Inferior parietal cortex (tissue), 1 donor: ENCODE data around the gene PCIF1.
"Not testable (repeated sequence)": the region's sequence is repeated elsewhere in the genome, so short reads cannot be mapped to it uniquely, and the experiment has no call there.

Source experiments
- DNase-seq: peaks from one replicate; pipeline ENCODE4 v3.0.0-alpha.2; 2016; ENCODE audit errors: extremely low spot score

The PCIF1 gene

DNA sequence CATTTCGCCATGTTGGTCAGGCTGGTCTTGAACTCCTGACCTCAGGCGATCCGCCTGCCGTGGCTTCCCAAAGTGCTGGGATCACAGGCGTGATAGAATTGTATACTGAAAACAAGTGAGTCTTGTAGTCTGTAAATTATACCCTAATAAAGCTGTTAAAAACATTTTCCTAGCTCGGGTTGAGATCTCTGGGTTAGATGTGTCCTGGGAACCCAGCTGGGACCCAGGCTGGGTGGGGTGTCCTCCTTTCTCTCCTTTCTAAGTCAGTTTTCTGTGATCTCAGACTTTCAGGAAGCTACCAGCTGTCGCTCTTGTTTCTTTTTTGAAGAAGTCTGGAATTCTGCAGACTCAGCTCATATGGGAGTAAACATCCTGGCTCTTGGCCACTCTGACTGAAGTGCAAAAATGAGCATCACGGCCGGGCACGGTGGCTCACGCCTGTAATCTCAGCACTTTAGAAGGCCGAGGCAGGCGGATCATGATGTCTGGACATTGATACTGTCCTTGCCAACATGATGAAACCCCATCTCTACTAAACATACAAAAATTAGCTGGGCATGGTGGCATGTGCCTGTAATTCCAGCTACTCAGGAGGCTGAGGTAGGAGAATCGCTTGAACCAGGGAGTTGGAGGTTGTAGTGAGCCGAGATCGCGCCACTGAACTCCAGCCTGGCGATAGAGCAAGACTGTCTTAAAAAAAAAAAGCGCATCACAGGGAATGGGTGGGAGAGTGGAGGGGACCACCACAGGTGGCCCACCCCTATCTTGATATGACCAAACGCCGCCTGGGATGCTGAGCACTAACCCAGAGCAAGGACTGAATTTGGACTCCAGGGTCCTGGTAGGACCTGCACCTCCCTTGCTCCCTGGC is 9.9 kb upstream of the PCIF1 start:
- peak; percentile 39 for DNase-seq

DNA sequence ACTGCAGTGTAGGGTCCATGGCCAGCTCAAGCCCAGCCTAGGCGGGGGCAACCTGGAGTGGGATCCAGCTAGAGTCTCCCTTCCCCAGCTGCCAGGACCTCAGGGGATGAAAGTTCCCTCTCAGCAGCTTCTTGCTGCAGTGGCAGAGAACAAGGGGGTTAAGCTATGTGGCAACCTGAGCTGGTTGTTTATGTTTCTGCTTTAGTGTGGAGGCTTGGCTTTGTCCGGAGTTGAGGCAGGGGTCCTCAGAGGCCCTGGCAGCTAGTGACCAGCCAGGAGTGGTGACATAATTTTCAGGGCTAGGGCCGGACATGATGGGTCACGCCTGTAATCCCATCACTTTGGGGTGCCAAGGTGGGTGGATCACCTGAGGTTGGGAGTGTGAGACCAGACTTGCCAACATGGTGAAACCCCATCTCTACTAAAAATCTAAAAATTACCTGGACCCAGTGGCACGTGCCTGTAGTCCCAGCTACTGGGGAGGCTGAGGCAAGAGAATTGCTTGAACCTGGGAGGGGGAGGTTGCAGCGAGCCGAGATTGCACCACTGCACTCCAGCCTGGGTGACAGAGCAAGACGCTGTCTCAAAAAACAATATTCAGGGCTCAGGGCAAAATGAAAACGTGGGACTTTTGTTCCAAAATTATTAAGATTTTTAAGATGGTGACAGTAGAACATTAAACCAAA is 8.5 kb upstream of the PCIF1 start:
- no peak for DNase-seq

DNA sequence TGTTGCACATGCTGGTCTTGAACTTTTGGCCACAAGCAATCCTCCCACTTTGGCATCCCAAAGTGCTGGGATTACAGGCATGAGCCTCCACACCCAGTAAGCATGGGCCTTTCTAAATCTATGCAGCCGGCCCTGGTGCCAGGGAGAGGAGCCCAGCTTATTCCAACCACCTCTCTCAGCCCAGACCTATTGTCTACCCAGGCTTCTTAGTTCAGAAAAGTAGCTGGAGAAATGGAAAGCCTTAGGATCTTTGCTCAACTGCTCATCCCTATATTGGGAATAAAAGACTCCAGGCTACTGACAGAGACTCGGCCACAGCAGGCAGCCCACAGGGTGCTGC is 7.8 kb upstream of the PCIF1 start:
- no peak for DNase-seq

DNA sequence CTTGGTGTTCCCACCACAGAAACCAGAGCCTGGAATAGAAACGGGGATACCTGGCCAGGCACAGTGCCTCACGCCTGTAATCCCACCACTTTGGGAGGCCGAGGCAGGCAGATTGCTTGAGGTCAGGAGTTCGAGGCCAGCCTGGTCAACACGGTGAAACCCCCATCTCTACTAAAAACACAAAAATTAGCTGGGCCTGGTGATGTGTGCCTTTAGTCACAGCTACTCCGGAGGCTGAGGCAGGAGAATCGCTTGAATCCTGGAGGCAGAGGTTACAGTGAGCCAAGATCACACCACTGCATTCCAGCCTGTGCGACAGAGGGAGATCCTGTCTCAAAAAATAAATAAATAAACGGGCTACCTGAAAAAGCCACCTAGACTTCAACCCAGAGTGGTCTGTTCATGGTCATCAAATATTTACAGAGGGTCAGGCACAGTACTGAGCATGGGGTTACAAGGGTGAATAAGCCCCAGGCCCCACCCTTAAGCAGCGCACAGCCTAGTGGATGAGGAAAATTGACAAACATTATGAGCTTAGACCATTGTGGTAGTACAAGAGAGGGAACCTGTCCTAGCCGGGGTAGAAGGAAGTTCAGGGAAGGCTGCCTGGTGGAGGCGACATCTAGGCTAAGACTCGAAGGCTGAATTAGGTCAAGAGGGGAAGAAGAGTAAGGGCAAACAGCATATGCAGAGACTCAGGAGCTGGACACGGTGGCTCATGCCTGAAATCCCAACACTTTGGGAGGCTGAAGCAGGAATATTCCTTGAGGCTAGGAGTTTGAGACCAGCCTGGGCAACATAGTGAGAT is 7.2 kb upstream of the PCIF1 start:
- no peak for DNase-seq

DNA sequence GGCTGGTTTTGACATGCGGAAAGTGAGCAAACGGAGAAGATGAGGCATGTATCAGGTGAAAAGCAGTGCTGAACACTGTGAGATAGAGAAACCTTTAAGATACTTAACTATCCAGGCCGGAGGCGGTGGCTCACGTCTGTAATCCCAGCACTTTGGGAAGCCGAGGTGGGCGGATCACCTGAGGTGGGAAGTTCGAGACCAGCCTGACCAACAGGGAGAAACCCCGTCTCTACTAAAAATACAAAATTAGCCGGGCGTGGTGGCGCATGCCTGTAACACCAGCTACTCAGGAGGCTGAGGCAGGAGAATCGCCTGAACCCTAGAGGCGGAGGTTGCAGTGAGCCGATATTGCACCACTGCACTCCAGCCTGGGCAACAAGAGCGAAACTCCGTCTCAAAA is 2.8 kb upstream of the PCIF1 start:
- DNase-seq, result not testable (repeated sequence)

DNA sequence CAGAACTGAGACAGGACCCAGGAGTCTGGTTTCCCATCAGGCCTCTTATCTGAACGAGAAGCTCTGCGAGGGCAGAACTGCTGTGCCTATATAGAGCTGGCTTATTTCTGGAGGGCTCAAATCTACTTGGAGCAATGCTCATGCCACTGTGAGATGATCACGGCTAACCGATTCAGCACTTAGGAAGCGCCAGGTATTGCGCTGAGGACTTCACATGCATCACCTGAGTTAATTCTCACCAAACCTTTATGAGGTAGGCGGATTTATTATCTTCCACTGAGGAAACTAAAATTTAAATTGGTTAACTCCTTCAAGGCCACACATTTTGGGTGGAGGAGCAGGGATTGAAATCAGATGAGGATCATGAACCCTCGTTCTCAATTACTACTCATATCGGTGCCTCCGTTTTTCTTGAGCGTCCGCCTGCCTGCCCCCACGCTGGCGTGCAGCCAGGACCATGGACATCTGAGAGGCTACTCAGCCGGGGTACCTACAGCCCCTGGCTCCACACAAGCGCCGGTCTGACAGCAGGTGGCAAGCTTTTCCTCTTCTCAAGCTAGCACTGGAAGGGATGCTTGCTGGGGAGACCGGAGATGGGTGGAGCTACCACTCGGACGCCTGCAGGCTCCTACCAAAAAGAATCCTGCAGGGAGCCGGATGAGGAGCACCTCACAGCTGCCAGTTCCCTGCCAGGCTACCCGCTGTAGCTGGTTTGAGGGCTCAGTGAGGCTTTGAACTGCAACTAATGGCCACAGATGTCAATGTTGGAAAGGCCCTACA is 1.0 kb upstream of the PCIF1 start:
- DNase-seq, result peak; percentile 69

DNA sequence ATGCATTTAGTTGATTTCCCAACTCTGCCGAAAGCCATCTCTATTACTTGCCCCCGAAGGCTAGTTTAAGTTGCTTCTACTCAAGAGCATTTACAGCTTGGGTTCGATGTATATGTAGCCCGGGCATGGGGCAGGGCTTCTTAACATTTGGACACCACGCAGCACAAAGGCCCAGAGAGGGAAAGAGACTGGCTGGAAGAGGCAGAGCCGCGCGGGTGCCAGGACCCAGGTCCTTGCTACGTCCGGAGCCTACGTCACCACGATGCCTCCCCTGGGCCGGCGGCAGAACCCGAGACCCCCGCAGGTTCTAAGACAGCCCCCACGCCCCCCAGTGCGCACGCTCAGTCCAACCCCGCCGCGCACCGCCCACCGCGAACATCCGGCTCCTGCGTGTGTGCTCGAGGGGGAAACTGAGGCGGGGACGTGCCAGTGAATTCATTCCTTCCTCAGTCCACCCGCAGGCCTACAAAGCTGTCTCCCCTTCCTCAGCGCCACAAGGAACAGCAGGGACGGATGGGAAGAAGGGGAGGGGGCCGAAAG is 367 bp upstream of the PCIF1 start:
- no peak for DNase-seq

DNA sequence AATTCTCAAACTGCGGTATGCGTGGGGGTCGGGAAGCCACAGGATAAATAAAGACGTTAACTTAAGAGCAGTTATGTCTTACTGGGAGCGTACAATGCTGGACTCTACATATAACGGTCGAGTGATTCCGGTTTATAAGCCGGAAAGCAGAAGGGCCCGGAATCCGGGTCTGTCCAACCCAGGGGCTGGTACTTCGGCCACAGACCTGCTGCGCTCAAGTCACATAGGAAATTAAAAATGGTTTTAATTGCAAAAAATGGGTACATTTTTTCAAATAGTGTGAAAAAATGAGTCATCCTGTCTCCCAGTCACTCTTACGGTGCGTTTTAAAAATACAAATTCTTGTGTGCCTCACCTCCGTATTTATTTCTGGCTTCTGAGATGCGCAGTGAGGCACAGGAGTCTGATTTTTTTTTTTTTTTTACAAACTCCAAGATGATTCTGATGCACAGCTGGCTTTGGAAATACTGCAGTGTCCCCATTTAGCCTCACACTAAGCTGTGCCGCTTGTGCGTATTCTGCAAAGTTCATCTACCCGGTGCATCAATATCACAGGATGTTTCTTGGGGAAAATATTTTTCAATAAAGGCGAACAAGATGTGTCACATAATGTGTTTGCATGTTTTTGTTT is 1.0 kb downstream of the PCIF1 start:
- DNase-seq, result no peak

DNA sequence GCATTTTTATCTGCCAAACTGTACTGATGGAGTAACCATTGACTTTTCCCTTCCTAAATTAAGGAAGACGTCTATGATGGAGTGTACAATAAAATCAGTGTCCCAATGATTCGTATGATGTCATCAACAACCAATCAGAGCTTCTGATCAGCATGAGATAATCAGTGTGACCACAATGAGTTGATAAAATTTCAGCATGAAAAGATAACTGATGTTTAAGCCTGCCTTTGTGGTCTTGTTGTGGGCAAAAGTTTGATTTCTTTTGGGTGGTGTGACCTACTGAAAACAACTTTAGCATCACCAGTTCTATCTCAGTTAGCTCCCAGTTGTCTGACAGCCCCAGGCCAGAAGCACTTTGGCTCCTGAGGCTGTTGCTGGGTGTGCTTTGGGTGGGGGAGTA is 3.3 kb downstream of the PCIF1 start:
- DNase-seq, result no peak

DNA sequence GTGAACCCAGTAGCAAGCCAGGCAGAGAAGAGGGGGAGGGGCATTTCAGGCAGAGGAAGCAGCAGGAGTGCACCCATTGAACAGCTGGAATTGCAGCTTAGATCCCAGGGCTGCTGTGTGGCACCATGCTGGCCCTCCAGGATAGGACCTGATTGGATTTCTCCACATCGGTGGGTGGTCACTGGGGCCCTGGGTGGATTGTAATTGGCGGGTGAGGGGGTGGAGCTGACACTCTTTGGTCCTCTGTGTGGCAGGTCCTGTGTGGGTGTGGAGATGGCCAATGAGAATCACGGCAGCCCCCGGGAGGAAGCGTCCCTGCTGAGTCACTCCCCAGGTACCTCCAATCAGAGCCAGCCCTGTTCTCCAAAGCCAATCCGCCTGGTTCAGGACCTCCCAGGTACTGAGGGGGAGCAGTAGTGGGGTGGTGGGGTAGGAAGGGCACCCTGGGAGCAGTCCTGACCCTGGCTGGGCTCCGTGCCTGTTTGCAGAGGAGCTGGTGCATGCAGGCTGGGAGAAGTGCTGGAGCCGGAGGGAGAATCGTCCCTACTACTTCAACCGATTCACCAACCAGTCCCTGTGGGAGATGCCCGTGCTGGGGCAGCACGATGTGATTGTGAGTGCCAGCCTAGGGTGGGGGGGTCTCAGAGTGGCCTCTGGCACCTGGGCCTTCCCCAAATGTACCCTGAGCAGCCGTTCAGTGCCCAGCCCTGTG is 4.4 kb downstream of the PCIF1 start:
- DNase-seq, result no peak

DNA sequence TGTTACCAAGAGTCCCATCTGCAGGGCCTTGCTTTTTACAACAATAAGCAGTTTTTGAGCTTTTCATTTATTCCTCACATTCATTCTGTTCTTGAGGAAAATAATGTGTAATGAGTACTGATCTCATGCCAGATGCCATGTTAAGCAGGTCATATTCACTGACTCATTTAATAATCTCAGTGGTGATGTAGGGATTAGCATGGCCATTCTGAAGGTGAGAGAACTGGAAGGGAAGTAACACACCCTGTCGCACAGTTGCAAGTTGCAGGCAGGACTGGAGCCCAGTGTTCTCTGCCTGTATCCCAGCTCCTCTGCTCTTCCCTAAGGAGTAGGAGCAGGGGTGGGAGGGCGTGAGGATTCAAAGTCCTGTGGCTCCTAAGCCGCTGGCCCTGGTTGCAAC is 5.6 kb downstream of the PCIF1 start:
- no peak for DNase-seq

DNA sequence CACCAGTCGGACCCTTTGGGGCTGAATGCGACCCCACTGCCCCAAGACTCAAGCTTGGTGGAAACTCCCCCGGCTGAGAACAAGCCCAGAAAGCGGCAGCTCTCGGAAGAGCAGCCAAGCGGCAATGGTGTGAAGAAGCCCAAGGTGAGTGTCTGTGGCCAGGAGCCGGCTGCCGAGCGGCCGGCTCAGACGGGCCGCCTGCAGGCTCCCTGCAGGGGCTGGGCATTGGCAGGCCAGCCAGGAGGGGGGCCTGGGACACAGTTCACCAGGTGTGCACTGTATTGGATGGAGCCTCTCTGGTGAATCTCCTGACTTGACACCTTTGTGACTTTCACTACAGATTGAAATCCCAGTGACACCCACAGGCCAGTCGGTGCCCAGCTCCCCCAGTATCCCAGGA is 6.0 kb downstream of the PCIF1 start:
- no peak for DNase-seq

DNA sequence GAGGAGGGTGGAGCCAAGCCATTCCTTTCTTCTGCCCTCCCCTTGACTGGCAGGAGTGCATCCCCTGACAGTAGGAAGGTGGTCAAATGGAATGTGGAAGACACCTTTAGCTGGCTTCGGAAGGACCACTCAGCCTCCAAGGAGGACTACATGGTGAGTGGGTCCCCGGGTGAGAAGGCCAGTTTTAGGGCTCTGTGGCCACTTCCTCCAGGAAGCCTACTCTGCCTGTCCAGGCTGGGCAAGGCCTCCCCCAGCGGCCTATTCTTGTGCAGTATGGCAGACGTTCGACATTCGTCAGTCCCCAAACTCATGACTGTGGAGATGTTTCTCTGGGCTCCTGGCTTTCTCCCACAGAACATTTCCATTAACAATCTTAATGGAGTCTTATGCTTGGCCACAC is 9.1 kb downstream of the PCIF1 start:
- no peak for DNase-seq

DNA sequence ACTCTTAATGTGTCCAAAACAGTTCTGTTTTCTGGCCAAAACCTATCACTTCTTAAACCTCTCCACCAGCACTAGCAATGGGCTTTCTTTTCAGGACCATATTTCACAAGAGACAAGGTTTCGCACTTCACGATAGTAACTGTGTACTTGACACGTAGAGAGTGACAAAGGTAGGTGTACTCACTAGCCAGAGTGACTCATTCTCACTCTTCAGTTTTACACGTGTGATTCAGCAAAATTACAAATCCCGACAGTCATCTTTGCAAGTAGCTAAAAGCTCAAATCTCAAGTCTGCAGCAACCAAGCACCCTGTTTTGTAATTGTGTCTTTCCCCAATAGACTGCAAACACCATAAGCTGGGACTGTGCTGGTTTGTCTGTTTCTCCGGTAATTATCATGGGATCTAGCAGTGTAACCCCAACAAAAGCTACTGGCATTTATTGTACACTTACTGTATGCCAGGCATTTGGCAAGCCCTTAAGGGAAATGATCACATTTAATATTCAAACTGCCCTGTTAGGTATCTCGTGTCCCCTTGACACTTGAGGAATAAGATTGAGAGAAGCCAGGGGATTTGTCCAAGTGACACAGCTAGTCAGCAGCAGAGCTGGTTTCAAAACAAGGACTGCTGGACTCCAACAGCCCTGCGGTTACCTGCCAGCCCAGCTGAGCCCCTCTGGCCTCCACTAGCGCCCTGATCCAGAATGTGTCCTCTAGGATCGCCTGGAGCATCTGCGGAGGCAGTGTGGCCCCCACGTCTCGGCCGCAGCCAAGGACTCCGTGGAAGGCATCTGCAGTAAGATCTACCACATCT is 9.9 kb downstream of the PCIF1 start:
- peak; percentile 73 for DNase-seq

DNA sequence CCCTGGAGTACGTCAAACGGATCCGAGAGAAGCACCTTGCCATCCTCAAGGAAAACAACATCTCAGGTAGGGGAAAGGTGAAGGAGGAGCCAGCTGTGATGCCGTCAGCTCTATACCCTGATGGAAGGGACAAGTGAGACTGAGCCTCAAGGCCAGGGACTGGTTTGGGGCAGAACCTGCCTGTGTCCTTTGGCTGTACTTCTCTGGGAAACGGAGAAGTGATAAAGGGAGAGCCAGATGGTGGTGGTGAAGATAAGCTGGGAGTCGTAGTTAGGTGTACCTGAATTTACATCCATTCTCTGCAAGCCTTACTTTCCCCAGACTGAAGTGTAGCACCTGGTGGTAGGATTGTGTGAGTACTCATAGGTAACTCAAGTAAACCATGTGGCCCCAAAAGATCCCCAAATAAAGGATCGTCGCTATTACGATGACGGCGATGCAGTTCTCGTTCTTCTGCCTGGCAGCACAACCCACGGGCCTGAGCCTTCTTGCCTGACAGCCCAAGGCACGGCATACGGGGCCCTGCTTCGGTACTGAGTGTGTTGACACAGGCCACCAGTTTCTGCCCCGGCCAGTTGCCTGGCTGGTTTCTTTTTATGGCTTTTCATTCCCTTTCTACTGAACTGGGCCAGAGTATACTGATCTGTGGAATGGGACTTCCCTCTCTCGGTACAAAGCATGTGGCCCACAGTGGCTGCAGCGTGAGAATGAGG is 10.6 kb downstream of the PCIF1 start:
- no peak for DNase-seq

DNA sequence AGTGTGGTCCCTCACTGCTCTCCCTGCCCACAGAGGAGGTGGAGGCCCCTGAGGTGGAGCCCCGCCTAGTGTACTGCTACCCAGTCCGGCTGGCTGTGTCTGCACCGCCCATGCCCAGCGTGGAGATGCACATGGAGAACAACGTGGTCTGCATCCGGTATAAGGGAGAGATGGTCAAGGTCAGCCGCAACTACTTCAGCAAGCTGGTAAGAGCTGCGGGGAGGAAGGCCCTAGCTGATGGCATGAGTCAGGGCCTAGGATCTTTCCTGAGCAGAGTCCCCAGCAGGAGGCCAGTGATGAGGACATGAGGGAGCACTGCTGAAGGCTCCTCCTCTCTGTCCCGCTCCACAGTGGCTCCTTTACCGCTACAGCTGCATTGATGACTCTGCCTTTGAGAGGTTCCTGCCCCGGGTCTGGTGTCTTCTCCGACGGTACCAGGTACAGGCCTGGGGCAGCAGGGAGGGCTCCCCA is 11.2 kb downstream of the PCIF1 start:
- DNase-seq, result no peak

DNA sequence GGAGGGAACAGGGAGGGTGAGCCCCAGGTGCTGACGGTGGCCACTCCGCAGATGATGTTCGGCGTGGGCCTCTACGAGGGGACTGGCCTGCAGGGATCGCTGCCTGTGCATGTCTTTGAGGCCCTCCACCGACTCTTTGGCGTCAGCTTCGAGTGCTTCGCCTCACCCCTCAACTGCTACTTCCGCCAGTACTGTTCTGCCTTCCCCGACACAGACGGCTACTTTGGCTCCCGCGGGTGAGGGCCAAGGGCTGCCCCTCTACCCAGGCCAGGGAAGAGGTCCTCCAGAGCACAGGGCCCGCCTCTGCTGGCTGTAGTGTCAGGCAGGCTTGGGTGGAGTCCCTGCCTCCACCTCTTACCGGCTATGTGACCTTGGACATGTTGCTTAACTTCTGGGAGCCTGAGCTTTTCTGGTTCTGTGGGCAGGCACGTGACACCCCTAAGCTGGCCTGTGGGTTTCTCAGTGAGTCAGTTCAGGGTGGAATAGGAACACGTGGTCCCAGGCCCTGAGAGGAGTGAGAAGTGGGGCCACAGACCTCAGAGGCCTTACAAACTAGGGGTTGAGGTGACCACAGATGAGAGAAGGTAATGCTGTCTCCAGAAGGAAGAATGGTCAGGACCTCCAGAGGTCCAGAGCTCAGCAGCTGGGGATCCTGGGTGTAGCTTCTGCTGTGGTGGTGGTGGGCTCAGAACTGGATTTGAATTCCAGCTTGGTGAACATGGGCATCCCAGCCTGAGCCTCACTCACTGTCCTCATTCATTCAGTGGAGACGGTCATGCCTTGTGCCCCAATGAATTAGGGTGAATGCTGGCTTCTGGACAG is 11.9 kb downstream of the PCIF1 start:
- no peak for DNase-seq
